GM18507 (cell line): Measurements from ENCODE around the gene GHR.

ENCODE experiments used
- DNase-seq: peaks from one replicate; pipeline ENCODE4 v3.0.0; 2011; ENCODE audit warnings: low read depth; ENCODE audit not compliant: insufficient read length; ENCODE audit errors: extremely low spot score
- FAIRE-seq: peaks from 2 replicates; lab custom pipeline; 2011; peaks lifted over from hg19 to GRCh38; lab: Jason Lieb, UNC

GHR gene

GRCh38 chr5:42454216-42454995 is 31.2 kb downstream of the GHR start:
- FAIRE-seq (no peak), DNase-seq (no peak)

- FAIRE-seq (no peak), DNase-seq (no peak)
Observed at GRCh38 chr5:42461033-42461432, 37.8 kb downstream of the GHR start.

GRCh38 chr5:42461507-42461906 is 38.3 kb downstream of the GHR start:
- FAIRE-seq: no peak
- no peak for DNase-seq

GRCh38 chr5:42462083-42462482 is 38.8 kb downstream of the GHR start:
- DNase-seq (no peak), FAIRE-seq (no peak)

- DNase-seq (no peak), FAIRE-seq (no peak)
Observed at GRCh38 chr5:42467572-42467971, 44.3 kb downstream of the GHR start.

DNA sequence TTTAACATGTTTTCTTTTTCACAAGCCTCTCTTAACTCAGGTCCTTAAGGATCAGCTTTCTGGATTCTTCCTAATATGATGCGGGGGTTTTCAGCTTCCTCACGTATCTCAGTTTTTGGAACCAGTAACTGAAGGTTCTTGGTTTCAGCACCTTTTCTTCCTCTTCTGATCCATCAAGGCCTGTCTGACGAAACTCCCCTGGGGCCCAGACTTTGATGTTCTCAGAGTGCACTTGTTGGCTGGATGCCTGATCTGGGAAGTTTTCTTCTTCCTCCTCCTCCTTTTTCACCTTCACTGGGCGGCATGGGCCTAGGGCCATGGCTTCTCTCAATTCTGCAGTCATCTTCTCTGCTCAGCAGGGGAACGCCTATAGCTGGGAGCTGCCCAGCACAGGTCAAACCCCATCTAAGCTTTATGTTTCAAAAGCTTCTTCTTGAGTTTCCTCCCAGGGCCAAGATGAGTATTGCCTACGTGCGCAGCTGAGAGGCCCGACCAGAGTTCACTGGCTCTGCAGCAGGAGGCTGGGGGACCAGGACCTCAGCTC is 44.8 kb downstream of the GHR start:
- DNase-seq (no peak), FAIRE-seq (no peak)

DNA sequence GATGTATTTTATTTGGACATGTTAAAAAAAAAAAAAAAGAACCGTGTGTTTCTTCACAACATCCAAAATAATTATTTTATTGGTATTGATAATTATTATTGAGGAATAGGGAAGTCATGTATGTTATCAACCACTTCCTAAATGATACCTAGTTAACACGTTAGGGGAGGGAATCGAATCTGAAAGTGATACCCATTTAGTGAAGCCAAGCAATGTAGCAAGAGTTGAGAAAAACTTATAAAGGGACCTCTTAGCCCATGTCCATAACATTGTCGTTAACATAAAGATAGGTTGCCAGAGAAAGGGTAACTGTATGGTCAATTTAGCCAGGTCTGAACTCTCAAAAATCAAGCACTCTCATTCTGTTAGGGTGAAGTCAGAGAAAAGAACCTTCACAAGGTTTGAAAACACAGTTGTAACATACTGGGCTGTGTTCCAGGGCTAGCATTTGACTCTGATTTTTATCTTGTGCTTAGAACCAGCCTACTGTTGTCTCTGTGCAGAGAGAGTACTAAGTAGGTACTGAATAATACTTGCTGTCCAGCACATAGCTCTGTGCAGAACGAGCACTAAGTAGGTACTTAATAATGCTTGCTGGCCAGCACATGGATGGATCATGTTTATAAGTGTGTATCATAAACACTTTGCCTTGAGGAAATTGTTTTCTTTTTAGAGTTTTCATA is 60.4 kb downstream of the GHR start:
- DNase-seq: peak; percentile 5
- FAIRE-seq: peak; percentile 47

DNA sequence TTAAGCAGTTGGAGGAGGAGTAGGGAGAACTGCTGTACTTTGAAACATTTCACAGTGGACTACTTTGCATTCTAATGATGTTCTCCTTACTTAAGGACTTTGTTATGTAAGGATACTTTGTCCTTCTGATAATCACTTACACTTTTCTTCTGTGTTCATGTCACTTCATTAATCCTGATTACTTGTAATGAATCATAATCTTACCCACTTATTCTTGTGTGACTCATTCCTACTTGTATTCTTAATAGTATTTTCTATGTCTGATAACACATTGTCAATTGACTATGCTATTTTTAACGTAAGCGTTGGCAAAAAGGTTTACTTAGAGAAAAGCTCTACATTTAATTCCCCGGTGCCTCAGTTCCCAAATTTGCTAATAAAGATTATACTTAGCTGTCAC is 63.8 kb downstream of the GHR start:
- FAIRE-seq (no peak), DNase-seq (no peak)

GRCh38 chr5:42487821-42488220 is 64.6 kb downstream of the GHR start:
- DNase-seq (no peak), FAIRE-seq (no peak)

GRCh38 chr5:42490831-42491230 is 67.6 kb downstream of the GHR start:
- DNase-seq (no peak), FAIRE-seq (no peak)

- FAIRE-seq: no peak
- DNase-seq: no peak
Observed at GRCh38 chr5:42491699-42492098, 68.5 kb downstream of the GHR start.

GRCh38 chr5:42492974-42493373 is 69.7 kb downstream of the GHR start:
- DNase-seq (no peak), FAIRE-seq (no peak)

GRCh38 chr5:42494414-42494813 is 71.2 kb downstream of the GHR start:
- no peak for FAIRE-seq
- DNase-seq: no peak

GRCh38 chr5:42495914-42496313 is 72.7 kb downstream of the GHR start:
- DNase-seq (no peak), FAIRE-seq (no peak)

GRCh38 chr5:42496397-42497156 is 73.3 kb downstream of the GHR start:
- FAIRE-seq (no peak), DNase-seq (no peak)

GRCh38 chr5:42498000-42498399 is 74.8 kb downstream of the GHR start:
- DNase-seq: no peak
- FAIRE-seq: no peak

DNA sequence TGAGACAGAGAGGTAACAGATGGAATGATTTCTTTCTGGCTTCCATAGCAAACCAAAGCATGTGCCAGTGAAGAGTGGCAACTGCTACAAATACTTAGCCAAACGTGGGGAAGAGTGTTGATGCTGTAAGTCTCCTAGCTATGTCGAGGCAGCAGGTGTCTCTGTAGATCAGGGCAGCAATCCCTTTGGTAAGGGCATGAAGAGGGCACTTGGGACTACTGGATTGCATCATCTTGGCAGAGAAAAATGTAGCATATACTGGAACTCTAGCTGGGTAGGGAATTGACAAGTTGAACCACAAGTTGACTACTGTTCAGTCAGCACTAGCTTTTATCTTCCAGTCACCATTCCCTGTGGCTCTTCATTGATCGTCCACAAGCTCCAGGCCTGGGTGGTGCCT is 75.8 kb downstream of the GHR start:
- FAIRE-seq (no peak), DNase-seq (no peak)

GRCh38 chr5:42500003-42500599 is 76.9 kb downstream of the GHR start:
- FAIRE-seq: no peak
- DNase-seq: no peak

GRCh38 chr5:42502613-42503470 is 79.6 kb downstream of the GHR start:
- FAIRE-seq (no peak), DNase-seq (no peak)
